ENCODE results near the gene TRIM14.

DNA sequence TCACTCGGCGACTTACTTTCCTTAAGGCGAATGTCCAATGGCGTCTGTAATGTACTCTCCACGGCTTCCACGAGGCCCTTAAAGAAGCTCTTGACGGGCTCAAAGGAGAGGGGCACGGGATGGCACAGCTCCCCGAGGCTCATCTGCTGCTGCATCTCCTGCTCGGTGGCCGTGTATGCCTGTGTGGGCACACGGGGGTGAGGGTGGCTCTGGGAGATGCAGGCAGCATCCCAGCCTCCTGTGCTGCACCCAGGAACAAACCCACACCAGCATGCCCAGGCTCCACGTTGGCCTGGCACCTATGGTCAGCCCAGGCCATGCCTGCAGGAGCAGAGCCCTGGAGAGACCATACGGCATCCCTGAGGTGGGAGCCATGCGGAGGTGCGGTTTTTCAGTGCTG lies 24.2 kb downstream of the TRIM14 start:
- TF ChIP-seq POLR2AphosphoS5 (IDR thresholded peaks at IDR 0.05), result no peak
- TF ChIP-seq EP300 (IDR thresholded peaks at IDR 0.05), result no peak
- TF ChIP-seq CTCF (IDR thresholded peaks at IDR 0.05), result no peak
